LNCaP clone FGC (cell line): ENCODE data around the gene MFSD6.
A peak's percentile ranks its signal among the peaks of the same experiment; 100 is the strongest.

Experiments
- DNase-seq: peaks from one replicate; pipeline ENCODE4 v3.0.0-alpha.2; 2011; ENCODE audit warnings: low read depth
- H3K4me3 ChIP-seq: 2 replicates; pipeline ENCODE4 v1.5.1; 2011; ENCODE audit warnings: mild to moderate bottlenecking, low read depth, low read length, control low read depth
- TF ChIP-seq, protein P1 (sequence below): IDR thresholded peaks from 2 replicates; pipeline ENCODE4 v1.5.1; 2012; ENCODE audit warnings: mild to moderate bottlenecking; ENCODE audit not compliant: control insufficient read depth, insufficient read depth; ENCODE audit errors: extremely low read depth

Gene MFSD6

DNA sequence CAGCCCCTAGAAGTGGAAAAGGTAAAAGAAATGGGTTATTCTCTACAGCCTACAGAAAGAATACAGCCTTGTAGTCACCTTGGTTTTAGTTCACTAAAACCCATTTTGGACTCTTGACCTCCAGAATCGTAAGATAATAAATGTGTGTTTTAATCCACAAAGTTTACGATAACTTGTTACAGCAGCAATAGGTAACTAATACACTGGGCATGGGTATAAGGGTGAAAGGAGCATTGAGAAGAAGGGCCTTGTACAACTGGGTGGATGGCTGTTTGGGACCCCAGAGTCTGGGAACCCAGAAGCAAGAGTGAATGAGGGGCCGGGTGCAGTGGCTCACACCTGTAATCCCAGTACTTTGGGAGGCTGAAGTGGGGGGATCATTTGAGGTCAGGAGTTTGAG is 2.2 kb upstream of the MFSD6 start:
- no peak overlapping the region for H3K4me3 ChIP-seq
- TF ChIP-seq, protein P1, sequence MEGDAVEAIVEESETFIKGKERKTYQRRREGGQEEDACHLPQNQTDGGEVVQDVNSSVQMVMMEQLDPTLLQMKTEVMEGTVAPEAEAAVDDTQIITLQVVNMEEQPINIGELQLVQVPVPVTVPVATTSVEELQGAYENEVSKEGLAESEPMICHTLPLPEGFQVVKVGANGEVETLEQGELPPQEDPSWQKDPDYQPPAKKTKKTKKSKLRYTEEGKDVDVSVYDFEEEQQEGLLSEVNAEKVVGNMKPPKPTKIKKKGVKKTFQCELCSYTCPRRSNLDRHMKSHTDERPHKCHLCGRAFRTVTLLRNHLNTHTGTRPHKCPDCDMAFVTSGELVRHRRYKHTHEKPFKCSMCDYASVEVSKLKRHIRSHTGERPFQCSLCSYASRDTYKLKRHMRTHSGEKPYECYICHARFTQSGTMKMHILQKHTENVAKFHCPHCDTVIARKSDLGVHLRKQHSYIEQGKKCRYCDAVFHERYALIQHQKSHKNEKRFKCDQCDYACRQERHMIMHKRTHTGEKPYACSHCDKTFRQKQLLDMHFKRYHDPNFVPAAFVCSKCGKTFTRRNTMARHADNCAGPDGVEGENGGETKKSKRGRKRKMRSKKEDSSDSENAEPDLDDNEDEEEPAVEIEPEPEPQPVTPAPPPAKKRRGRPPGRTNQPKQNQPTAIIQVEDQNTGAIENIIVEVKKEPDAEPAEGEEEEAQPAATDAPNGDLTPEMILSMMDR, result no peak
- DNase-seq, result no peak

DNA sequence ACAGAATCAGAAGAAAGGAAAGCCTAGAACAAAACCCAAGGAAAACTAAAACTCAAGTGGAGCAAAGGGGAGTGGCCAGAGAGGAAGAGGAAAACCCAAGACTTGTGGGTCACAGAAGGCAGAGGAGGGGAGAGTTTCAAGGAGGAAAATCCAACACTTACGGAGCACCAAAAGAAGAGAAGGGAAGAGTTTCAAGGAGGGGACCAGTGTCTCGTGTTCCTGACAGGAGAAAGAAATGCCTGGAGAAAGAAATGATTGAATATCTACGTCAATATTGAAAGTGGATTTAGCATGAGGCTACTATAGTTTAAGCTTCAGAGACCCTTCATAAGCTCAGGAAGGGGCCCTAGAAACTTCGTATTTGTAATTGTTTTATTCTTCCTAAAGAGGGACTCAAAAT is 1.4 kb upstream of the MFSD6 start:
- TF ChIP-seq, protein P1, result no peak
- no peak overlapping the region for H3K4me3 ChIP-seq
- no peak for DNase-seq

DNA sequence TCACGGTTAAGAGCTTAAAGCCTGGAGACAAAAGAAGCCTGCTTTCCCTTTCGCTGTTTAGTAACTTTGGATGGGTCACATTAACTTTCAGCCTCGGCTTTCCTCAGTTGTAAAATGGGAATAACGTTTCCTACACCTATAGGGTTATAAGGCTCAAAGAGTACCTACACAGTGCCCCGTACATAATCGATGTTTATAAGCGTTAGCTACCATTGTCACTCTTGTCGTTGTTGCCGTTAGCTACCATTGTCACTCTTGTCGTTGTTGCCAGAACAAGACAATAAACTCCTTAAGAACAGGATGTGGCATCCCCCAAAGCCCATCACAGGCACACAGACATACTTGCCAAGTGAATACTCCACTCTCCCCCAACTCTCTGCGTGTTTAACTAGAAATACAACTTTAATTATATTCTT is 901 bp upstream of the MFSD6 start:
- TF ChIP-seq, protein P1, result no peak
- no peak for DNase-seq
- no peak overlapping the region for H3K4me3 ChIP-seq

DNA sequence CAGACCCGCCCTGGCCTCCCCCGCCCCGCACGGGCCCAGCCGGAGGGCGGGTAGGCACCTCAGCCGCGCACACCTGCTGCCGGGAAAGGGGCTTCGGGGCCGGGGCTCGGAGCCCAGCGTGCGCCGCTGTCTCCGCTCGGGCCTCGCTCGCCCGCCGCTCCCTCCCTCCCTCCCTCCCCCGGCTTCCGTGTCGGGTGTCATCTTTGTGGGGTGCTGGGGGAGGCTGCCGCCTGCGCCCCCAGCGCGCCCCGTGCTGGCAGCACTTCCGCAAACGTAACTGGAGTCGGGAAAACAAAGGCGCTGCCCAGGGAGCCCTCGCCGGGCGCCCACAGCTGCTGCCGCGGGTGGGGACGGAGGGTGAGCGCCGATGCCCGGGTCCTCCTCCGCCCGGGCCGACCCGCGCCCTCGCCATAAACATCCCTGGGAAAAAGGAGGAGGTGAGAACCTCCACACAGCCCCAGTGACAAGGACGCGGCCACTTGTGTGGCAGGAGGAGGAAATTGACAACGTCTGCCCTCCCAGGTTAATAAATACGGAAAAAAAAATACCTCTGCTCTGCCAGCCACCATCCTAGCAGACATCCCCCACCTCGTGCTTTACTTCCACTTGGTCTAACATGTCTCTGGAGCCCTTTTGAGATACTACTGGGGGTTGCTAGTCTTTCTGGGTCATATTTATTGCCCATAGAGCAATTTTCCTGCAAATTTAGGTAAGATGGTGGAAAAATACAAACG is 550 bp downstream of the MFSD6 start:
- DNase-seq, result no peak
- TF ChIP-seq, protein P1, result no peak

GRCh38 chr2:190409616-190410015 is 1.5 kb downstream of the MFSD6 start:
- DNase-seq, result no peak
- H3K4me3 ChIP-seq, result no peak overlapping the region
- TF ChIP-seq, protein P1, result no peak

More for the DNA sequence above, 550 bp downstream of the MFSD6 start:
- H3K4me3 ChIP-seq, result peak overlapping the region; percentile 61

- DNase-seq, result no peak
- H3K4me3 ChIP-seq, result no peak overlapping the region
- TF ChIP-seq, protein P1, result no peak
Measured at GRCh38 chr2:190410166-190410565, 2.0 kb downstream of the MFSD6 start.

- no peak for DNase-seq
- H3K4me3 ChIP-seq, result no peak overlapping the region
Measured at GRCh38 chr2:190412966-190413365, 4.8 kb downstream of the MFSD6 start.

More at GRCh38 chr2:190412966-190413365, 4.8 kb downstream of the MFSD6 start:
- TF ChIP-seq, protein P1, result no peak
